HEK293 (cell line): ENCODE data around the gene PSG11.
"Not testable (repeated sequence)": the region's sequence is repeated elsewhere in the genome, so short reads cannot be mapped to it uniquely, and the experiment has no call there.

Experiments
- CTCF ChIA-PET: fragments of 350-600 bp; formaldehyde crosslinking; extraction: SDS; loops from one replicate; lab custom pipeline; 2021; ENCODE audit warnings: antibody characterized with exemption; lab: Yijun Ruan, JAX
- POLR2A ChIA-PET: fragments of 300-600 bp; formaldehyde crosslinking; extraction: SDS; loops from one replicate; lab custom pipeline; 2020; ENCODE audit warnings: antibody characterized with exemption, inconsistent platforms; lab: Yijun Ruan, JAX
- H3K27ac ChIP-seq: fragments of 200-500 bp; sonication (Bioruptor generic); 2 replicates; pipeline ENCODE4 v1.5.1; 2014; ENCODE audit warnings: low read depth, low read length, control low read depth, inconsistent platforms; ENCODE audit errors: extremely low read depth
- H3K36me3 ChIP-seq, 2 experiments: fragments of 200-500 bp in 1 of 2; sonication (Bioruptor generic) in 1 of 2; 1 replicate in 1 of 2; 2 replicates in 1 of 2; pipeline ENCODE4 v1.5.1; 2014 to 2017; ENCODE audit warnings: inconsistent platforms in 2 of 2, low read length in 2 of 2; ENCODE audit not compliant: control insufficient read depth in 2 of 2, insufficient read depth in 1 of 2
- H3K4me1 ChIP-seq: fragments of 200-500 bp; sonication (Bioruptor generic); 2 replicates; pipeline ENCODE4 v1.5.1; 2014; ENCODE audit warnings: mild to moderate bottlenecking, low read length, inconsistent platforms; ENCODE audit not compliant: control insufficient read depth, insufficient read depth
- H3K4me3 ChIP-seq: 2 replicates; pipeline ENCODE4 v1.5.1; 2011; ENCODE audit warnings: low read depth, mild to moderate bottlenecking, control low read depth, low read length, moderate library complexity
- H3K9me3 ChIP-seq: fragments of 200-500 bp; sonication (Bioruptor generic); 2 replicates; pipeline ENCODE4 v1.5.1; 2014; ENCODE audit warnings: low read depth, low read length, inconsistent platforms; ENCODE audit not compliant: control insufficient read depth, insufficient read depth
- EGR2 ChIP-seq: fragments of 450-650 bp; formaldehyde crosslinking; IDR thresholded peaks from 2 replicates; pipeline ENCODE4 v1.5.1; 2016; ENCODE audit warnings: low read depth, missing biosample characterization, missing genetic modification characterization
- GFI1B ChIP-seq: fragments of 450-650 bp; formaldehyde crosslinking; IDR thresholded peaks from 2 replicates; pipeline ENCODE4 v1.5.1; 2016; ENCODE audit warnings: missing biosample characterization, missing genetic modification characterization
- GLI4 ChIP-seq: fragments of 450-650 bp; formaldehyde crosslinking; IDR thresholded peaks from 2 replicates; pipeline ENCODE4 v1.5.1; 2016; ENCODE audit warnings: missing biosample characterization, missing genetic modification characterization
- KLF10 ChIP-seq: fragments of 450-650 bp; IDR thresholded peaks from 2 replicates; pipeline ENCODE4 v1.5.1; 2018; ENCODE audit warnings: missing biosample characterization, mild to moderate bottlenecking, missing genetic modification characterization
- REPIN1 ChIP-seq: fragments of 450-650 bp; formaldehyde crosslinking; IDR thresholded peaks from 2 replicates; pipeline ENCODE4 v1.5.1; 2017; ENCODE audit warnings: missing biosample characterization, missing genetic modification characterization, low read depth
- SP2 ChIP-seq: fragments of 450-650 bp; formaldehyde crosslinking; IDR thresholded peaks from 2 replicates; pipeline ENCODE4 v1.5.1; 2016; ENCODE audit warnings: missing biosample characterization, missing genetic modification characterization
- ZBTB17 ChIP-seq: fragments of 450-650 bp; formaldehyde crosslinking; IDR thresholded peaks from 2 replicates; pipeline ENCODE4 v1.5.1; 2016; ENCODE audit warnings: missing biosample characterization, missing genetic modification characterization
- ZNF112 ChIP-seq: fragments of 450-650 bp; formaldehyde crosslinking; IDR thresholded peaks from 2 replicates; pipeline ENCODE4 v1.5.0; 2017; ENCODE audit warnings: missing biosample characterization, missing genetic modification characterization
- ZNF157 ChIP-seq: fragments of 450-650 bp; formaldehyde crosslinking; IDR thresholded peaks from 2 replicates; pipeline ENCODE4 v1.5.1; 2016; ENCODE audit warnings: missing biosample characterization, missing genetic modification characterization
- ZNF266 ChIP-seq: fragments of 450-650 bp; formaldehyde crosslinking; IDR thresholded peaks from 2 replicates; pipeline ENCODE4 v1.5.1; 2016; ENCODE audit warnings: missing biosample characterization, missing genetic modification characterization, low read depth
- ZNF302 ChIP-seq: fragments of 450-650 bp; formaldehyde crosslinking; IDR thresholded peaks from 2 replicates; pipeline ENCODE4 v1.5.1; 2016; ENCODE audit warnings: missing biosample characterization, missing genetic modification characterization, low read depth
- ZNF391 ChIP-seq: fragments of 450-650 bp; formaldehyde crosslinking; IDR thresholded peaks from 2 replicates; pipeline ENCODE4 v1.5.1; 2016; ENCODE audit warnings: low read depth, missing biosample characterization, missing genetic modification characterization, borderline replicate concordance
- ZNF514 ChIP-seq: fragments of 450-650 bp; formaldehyde crosslinking; IDR thresholded peaks from 2 replicates; pipeline ENCODE4 v1.5.1; 2016; ENCODE audit warnings: missing biosample characterization, missing genetic modification characterization
- ZNF549 ChIP-seq: fragments of 450-650 bp; IDR thresholded peaks from 2 replicates; pipeline ENCODE4 v1.5.1; 2018; ENCODE audit warnings: missing biosample characterization, missing genetic modification characterization, mild to moderate bottlenecking, inconsistent platforms, moderate library complexity
- ZNF596 ChIP-seq: fragments of 450-650 bp; IDR thresholded peaks from 2 replicates; pipeline ENCODE4 v1.5.0; 2018; ENCODE audit warnings: missing biosample characterization, mild to moderate bottlenecking, missing genetic modification characterization, moderate library complexity
- ZNF747 ChIP-seq: fragments of 450-650 bp; formaldehyde crosslinking; IDR thresholded peaks from 2 replicates; pipeline ENCODE4 v1.5.1; 2016; ENCODE audit warnings: missing biosample characterization, missing genetic modification characterization
- ZNF830 ChIP-seq: fragments of 450-650 bp; IDR thresholded peaks from 2 replicates; pipeline ENCODE4 v1.5.0; 2018; ENCODE audit warnings: missing biosample characterization, missing genetic modification characterization, low read depth, mild to moderate bottlenecking, moderate library complexity
- TF ChIP-seq, protein P1 (sequence below): fragments of 450-650 bp; formaldehyde crosslinking; IDR thresholded peaks from 2 replicates; pipeline ENCODE4 v1.5.1; 2016; ENCODE audit warnings: missing biosample characterization, missing genetic modification characterization
- TF ChIP-seq, protein P2 (sequence below): fragments of 450-650 bp; formaldehyde crosslinking; IDR thresholded peaks from 2 replicates; pipeline ENCODE4 v1.5.1; 2016; ENCODE audit warnings: missing biosample characterization, missing genetic modification characterization
- TF ChIP-seq, protein P3 (sequence below): fragments of 450-650 bp; formaldehyde crosslinking; IDR thresholded peaks from 2 replicates; pipeline ENCODE4 v1.5.1; 2016; ENCODE audit warnings: missing biosample characterization, missing genetic modification characterization

The PSG11 gene

DNA sequence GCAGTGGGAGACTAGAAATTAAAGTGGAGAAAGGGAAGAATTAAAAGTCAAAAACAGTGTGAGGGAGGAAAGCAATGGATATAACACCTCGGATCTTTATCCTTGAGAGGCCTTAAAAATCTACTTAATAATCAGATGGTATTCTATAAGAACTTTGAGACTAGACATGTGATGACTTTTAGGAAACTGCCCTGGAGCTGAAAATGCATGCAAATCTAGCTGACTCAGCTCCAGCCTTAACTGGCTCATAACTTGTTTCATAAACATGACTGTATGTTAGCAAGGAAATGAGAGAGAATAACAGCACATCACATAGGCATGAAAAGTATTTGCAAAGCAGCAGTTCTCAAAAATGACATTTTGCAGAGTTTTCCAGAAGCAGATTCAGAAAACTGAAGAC, 38.1 kb downstream of the PSG11 start:
- H3K4me1 ChIP-seq, H3K27ac ChIP-seq, H3K9me3 ChIP-seq, H3K36me3 ChIP-seq, H3K4me3 ChIP-seq, CTCF ChIA-PET, POLR2A ChIA-PET: not testable (repeated sequence)

DNA sequence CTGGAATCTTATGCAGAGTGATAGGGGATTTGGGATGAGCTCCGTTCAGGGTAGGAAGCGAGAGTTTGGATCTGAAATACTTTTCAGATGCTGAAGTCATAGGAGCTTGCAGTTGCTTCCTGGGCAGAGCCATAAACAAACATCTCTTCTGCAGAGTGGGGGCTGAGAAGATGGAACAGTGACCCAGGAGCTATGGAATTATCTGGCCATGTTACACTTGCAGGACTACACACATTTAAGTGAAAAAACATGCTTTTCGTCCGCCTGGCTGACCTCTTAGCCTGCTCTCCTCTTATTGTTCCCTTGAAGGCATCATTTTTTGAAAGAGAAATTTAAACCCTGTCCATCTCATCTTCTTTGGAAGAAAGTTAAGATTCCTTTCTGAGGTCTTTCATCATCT, 40.7 kb downstream of the PSG11 start:
- Histone ChIP-seq H3K9me3 (no peaks in the 10 kb centered on the region), H3K4me3 (no peak overlapping the region), H3K27ac (no peak overlapping the region), H3K36me3 (no peaks in the 10 kb centered on the region; a peak in 1 of 3 replicates), H3K4me1 (no peaks in the 10 kb centered on the region)
- TF ChIP-seq ZNF596 (tag by site-specific recombination) (no peak), ZNF549 (no peak), GFI1B (no peak), KLF10 (tag by site-specific recombination) (no peak), ZNF112 (tag by site-specific recombination) (no peak), ZNF266 (tag by site-specific recombination) (no peak), ZNF514 (tag by site-specific recombination) (no peak), SP2 (tag by site-specific recombination) (no peak), ZBTB17 (tag by site-specific recombination) (no peak), GLI4 (tag by site-specific recombination) (no peak), REPIN1 (tag by site-specific recombination) (no peak), ZNF830 (no peak)
- TF ChIP-seq, protein P1, sequence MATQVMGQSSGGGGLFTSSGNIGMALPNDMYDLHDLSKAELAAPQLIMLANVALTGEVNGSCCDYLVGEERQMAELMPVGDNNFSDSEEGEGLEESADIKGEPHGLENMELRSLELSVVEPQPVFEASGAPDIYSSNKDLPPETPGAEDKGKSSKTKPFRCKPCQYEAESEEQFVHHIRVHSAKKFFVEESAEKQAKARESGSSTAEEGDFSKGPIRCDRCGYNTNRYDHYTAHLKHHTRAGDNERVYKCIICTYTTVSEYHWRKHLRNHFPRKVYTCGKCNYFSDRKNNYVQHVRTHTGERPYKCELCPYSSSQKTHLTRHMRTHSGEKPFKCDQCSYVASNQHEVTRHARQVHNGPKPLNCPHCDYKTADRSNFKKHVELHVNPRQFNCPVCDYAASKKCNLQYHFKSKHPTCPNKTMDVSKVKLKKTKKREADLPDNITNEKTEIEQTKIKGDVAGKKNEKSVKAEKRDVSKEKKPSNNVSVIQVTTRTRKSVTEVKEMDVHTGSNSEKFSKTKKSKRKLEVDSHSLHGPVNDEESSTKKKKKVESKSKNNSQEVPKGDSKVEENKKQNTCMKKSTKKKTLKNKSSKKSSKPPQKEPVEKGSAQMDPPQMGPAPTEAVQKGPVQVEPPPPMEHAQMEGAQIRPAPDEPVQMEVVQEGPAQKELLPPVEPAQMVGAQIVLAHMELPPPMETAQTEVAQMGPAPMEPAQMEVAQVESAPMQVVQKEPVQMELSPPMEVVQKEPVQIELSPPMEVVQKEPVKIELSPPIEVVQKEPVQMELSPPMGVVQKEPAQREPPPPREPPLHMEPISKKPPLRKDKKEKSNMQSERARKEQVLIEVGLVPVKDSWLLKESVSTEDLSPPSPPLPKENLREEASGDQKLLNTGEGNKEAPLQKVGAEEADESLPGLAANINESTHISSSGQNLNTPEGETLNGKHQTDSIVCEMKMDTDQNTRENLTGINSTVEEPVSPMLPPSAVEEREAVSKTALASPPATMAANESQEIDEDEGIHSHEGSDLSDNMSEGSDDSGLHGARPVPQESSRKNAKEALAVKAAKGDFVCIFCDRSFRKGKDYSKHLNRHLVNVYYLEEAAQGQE (tag by site-specific recombination): no peak
- ChIA-PET CTCF (no interaction called here), POLR2A (no interaction called here)

DNA sequence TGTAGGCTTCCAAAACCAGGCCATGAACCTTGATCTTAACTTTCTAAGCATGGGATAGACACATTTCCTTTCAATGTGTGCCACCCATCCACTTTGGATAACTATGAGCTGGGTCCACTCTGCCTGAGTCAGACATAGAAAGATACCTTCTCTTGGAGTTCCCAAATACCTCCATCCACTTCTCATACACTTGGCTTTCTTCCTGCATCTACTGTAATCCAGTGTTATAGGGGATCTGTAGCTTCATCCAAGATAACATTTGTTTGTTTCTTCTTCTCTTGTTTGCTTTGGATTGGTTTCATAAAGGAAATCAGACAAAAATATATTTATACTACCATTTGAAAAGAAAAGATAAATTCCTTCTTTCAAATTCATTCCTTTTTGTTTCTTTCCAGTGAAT, 44.2 kb downstream of the PSG11 start:
- H3K4me1 ChIP-seq, H3K36me3 ChIP-seq, CTCF ChIA-PET, H3K27ac ChIP-seq, POLR2A ChIA-PET, H3K9me3 ChIP-seq, H3K4me3 ChIP-seq: not testable (repeated sequence)

DNA sequence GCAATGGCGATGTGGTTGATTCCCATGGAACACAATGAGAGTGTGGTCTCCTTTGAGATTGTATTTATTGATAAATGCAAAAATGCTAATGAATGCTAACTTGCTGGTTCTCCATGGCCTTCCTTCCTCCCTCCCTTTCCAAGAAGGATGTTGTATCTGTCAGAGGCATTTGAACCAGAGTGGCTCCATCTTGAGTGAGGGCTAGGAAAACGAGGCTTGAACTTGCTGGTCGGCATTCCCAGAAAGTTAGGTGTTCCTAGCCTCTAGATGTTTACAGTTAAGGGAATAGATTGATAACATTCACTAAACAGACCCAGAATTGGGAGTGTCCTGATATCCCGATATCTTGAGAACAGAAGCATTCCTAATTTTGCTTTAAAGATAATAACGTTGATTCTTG, 54.8 kb downstream of the PSG11 start:
- H3K27ac ChIP-seq, H3K9me3 ChIP-seq, POLR2A ChIA-PET, H3K4me1 ChIP-seq, CTCF ChIA-PET, H3K36me3 ChIP-seq, H3K4me3 ChIP-seq: not testable (repeated sequence)

DNA sequence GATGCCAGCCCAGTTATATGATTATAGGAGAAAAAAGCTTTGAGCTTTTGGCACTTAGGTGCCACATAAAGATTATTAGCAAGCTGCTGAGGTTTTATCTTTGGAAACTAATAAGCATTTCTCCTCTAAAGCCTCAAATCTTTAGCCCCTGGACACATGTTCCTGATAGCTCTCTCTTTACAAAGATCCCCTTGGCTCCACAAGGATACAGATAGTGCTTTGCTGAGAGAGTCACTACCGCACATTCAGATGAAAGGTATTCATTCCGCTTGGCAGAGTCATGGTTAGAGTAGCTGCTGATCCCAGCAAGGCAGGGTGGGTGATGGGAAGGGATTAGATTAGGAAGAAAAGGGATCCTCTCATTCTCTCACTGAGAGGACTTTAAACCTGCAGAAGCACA, 61.1 kb downstream of the PSG11 start:
- Histone ChIP-seq H3K4me3 (no peak overlapping the region), H3K9me3 (no peaks in the 10 kb centered on the region), H3K4me1 (no peaks in the 10 kb centered on the region), H3K36me3 (no peaks in the 10 kb centered on the region), H3K27ac (no peak overlapping the region)
- ChIA-PET CTCF (no interaction called here), POLR2A (no interaction called here)
- TF ChIP-seq ZNF391 (no peak), EGR2 (tag by site-specific recombination) (no peak), ZNF302 (no peak), ZNF157 (tag by site-specific recombination) (no peak), ZNF747 (tag by site-specific recombination) (no peak)
- TF ChIP-seq, protein P2, sequence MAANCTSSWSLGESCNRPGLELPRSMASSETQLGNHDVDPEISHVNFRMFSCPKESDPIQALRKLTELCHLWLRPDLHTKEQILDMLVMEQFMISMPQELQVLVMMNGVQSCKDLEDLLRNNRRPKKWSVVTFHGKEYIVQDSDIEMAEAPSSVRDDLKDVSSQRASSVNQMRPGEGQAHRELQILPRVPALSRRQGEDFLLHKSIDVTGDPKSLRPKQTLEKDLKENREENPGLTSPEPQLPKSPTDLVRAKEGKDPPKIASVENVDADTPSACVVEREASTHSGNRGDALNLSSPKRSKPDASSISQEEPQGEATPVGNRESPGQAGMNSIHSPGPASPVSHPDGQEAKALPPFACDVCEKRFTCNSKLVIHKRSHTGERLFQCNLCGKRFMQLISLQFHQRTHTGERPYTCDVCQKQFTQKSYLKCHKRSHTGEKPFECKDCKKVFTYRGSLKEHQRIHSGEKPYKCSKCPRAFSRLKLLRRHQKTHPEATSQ (tag by site-specific recombination): no peak
- TF ChIP-seq, protein P3, sequence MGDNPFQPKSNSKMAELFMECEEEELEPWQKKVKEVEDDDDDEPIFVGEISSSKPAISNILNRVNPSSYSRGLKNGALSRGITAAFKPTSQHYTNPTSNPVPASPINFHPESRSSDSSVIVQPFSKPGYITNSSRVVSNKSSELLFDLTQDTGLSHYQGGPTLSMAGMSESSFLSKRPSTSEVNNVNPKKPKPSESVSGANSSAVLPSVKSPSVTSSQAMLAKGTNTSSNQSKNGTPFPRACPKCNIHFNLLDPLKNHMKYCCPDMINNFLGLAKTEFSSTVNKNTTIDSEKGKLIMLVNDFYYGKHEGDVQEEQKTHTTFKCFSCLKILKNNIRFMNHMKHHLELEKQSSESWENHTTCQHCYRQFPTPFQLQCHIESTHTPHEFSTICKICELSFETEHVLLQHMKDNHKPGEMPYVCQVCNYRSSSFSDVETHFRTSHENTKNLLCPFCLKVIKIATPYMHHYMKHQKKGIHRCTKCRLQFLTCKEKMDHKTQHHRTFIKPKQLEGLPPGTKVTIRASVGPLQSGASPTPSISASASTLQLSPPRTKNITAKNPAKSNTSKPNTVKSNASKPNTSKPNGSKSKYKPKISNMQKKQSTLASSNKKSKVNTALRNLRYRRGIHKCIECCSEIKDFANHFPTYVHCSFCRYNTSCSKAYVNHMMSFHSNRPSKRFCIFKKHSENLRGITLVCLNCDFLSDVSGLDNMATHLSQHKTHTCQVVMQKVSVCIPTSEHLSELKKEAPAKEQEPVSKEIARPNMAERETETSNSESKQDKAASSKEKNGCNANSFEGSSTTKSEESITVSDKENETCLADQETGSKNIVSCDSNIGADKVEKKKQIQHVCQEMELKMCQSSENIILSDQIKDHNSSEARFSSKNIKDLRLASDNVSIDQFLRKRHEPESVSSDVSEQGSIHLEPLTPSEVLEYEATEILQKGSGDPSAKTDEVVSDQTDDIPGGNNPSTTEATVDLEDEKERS (tag by site-specific recombination): no peak
